SJSA1 (cell line): Measurements from ENCODE around the gene TGDS. TPM values are rescaled to one million over a fixed set of nuclear protein-coding genes. Genes with fewer than 3 reads are reported as not detected.

Source experiments
- DNase-seq, 2 experiments: peaks; one replicate each; pipeline ENCODE4 v3.0.0-alpha.2; 2015 to 2020; ENCODE audit warnings: low spot score in 2 of 2, low read depth in 1 of 2
- H3K27ac ChIP-seq: fragments of 250-450 bp; sonication (Bioruptor Pico); 2 replicates; pipeline ENCODE4 v1.5.1; 2020; ENCODE audit warnings: mild to moderate bottlenecking, moderate library complexity
- H3K27me3 ChIP-seq: fragments of 250-450 bp; sonication (Bioruptor Pico); replicated peaks from 2 replicates; pipeline ENCODE4 v1.5.1; 2020; ENCODE audit warnings: mild to moderate bottlenecking, moderate library complexity
- H3K36me3 ChIP-seq: fragments of 250-450 bp; sonication (Bioruptor Pico); 2 replicates; pipeline ENCODE4 v1.5.1; 2020; ENCODE audit warnings: mild to moderate bottlenecking
- H3K4me1 ChIP-seq: fragments of 250-450 bp; sonication (Bioruptor Pico); replicated peaks from 2 replicates; pipeline ENCODE4 v1.6.1; 2021; ENCODE audit warnings: mild to moderate bottlenecking
- H3K4me3 ChIP-seq: fragments of 250-450 bp; sonication (Bioruptor Pico); 2 replicates; pipeline ENCODE4 v1.5.1; 2020; ENCODE audit warnings: mild to moderate bottlenecking
- H3K9me3 ChIP-seq: fragments of 250-450 bp; sonication (Bioruptor Pico); replicated peaks from 2 replicates; pipeline ENCODE4 v1.5.1; 2020; ENCODE audit warnings: mild to moderate bottlenecking
- total RNA-seq: library from RNA; depleted of rRNA; stranded (reverse); fragments of >200 nt; shearing (Covaris generic); gene quantifications from 2 replicates; pipeline ENCODE4 v1.2.3, GENCODE V29; 2014

The TGDS gene
- total RNA-seq, 1 experiment from 2014 or later: 12.1 TPM

DNA sequence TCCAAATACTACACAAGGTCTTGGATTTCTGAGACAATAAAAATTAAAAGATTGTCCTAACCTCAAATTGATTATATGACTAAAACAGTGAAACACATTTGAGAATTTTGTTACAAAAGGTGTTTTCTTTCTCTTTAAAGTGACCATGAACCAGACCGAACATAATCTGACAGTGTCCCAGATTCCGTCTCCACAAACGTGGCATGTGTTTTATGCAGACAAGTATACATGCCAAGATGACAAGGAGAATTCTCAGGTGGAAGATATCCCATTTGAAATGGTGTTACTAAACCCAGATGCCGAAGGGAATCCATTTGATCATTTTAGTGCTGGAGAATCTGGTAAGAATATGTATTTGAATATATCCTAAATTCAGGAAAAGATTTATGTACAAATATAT is 16.1 kb upstream of the TGDS start:
- Histone ChIP-seq H3K27ac (no peak overlapping the region), H3K4me3 (no peak overlapping the region), H3K27me3 (no peaks in the 10 kb centered on the region), H3K9me3 (no peaks in the 10 kb centered on the region), H3K36me3 (peaks cover 38% of the 10 kb centered on the region), H3K4me1 (no peaks in the 10 kb centered on the region)
- DNase-seq: no peak

DNA sequence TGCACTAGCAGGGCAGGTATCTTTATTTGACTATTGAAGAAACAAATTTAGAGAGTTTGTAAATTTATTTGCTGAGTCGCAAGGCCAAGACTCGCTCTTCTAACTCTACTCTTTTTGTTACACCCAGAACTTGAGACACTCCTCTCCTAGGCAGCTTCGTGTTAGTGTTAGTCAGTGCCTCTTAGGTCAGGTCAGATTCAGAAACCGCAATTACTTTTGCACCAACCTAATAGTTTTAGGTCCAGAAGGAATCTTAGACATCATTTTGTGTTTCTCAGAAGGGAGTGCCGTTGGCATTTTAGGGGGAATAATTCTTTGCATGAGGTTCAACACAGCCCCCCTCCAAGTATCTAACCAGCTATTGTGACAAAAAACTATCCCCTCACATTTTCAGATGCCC is 14.5 kb upstream of the TGDS start:
- H3K27me3 ChIP-seq: no peaks in the 10 kb centered on the region
- no peak overlapping the region for H3K27ac ChIP-seq
- H3K9me3 ChIP-seq: no peaks in the 10 kb centered on the region
- no peak overlapping the region for H3K4me3 ChIP-seq
- peaks cover 44% of the 10 kb centered on the region for H3K36me3 ChIP-seq
- no peak for DNase-seq
- H3K4me1 ChIP-seq: no peaks in the 10 kb centered on the region

DNA sequence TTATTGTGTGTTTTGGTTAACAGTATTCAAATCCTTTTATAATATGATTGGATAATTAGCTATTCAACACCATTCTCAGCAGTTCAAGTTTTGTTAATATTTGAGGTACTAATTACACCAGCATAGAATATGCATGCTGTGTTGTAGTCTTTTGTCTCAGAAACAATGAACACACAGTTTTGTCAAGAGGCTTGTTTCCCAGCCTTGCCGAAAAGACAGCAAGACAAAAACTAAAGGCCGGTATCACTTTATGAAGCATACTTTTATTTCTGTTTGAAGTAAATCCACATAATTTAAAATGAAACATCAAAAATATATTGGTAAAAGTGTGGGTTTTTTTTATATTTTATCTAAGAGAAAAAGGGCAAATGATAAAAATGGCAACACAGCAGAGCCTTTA is 13.2 kb upstream of the TGDS start:
- Histone ChIP-seq H3K4me1 (no peaks in the 10 kb centered on the region), H3K27ac (no peak overlapping the region), H3K27me3 (no peaks in the 10 kb centered on the region), H3K36me3 (peaks cover 42% of the 10 kb centered on the region), H3K4me3 (no peak overlapping the region), H3K9me3 (no peaks in the 10 kb centered on the region)
- no peak for DNase-seq

GRCh38 chr13:94608586-94608985 is 12.6 kb upstream of the TGDS start:
- peaks cover 39% of the 10 kb centered on the region for H3K36me3 ChIP-seq

GRCh38 chr13:94607939-94608338 is 12.0 kb upstream of the TGDS start:
- H3K4me1 ChIP-seq: no peaks in the 10 kb centered on the region; the same call in 1 of the 2 replicates
- H3K4me3 ChIP-seq: no peak overlapping the region
- no peak for DNase-seq
- no peak overlapping the region for H3K27ac ChIP-seq
- H3K27me3 ChIP-seq: no peaks in the 10 kb centered on the region
- no peaks in the 10 kb centered on the region for H3K9me3 ChIP-seq
- H3K36me3 ChIP-seq: peaks cover 42% of the 10 kb centered on the region

More at GRCh38 chr13:94608586-94608985, 12.6 kb upstream of the TGDS start:
- H3K27ac ChIP-seq: no peak overlapping the region
- H3K4me1 ChIP-seq: no peaks in the 10 kb centered on the region
- H3K9me3 ChIP-seq: no peaks in the 10 kb centered on the region
- no peaks in the 10 kb centered on the region for H3K27me3 ChIP-seq
- H3K4me3 ChIP-seq: no peak overlapping the region
- DNase-seq: no peak

DNA sequence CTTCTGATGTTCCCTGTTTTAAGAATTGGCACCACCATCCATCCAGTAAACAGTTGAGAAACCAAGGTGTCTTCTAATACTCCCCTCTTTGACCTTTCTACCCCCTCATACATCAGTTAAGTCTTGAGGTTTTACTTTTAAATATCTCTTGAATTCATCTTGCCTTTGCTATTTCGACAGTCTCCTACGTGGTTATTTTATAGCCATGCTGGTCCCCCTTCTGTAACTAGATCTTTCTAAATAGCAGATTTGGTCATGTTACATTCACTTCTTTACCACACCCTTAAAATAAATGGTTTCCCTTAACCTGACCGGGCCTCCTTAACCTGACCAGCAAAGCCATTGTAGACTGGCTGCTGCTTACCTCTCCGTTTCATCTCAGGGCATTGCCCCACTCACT is 11.1 kb upstream of the TGDS start:
- H3K9me3 ChIP-seq: no peaks in the 10 kb centered on the region
- no peaks in the 10 kb centered on the region for H3K27me3 ChIP-seq
- no peak overlapping the region for H3K27ac ChIP-seq
- H3K36me3 ChIP-seq: peaks cover 42% of the 10 kb centered on the region
- DNase-seq: no peak
- no peak overlapping the region for H3K4me3 ChIP-seq
- peaks cover 4% of the 10 kb centered on the region; the same call in 1 of the 2 replicates for H3K4me1 ChIP-seq

- peaks cover 26% of the 10 kb centered on the region for H3K36me3 ChIP-seq
- no peak for DNase-seq
- no peak overlapping the region for H3K27ac ChIP-seq
- peaks cover 4% of the 10 kb centered on the region; the same call in 1 of the 2 replicates for H3K4me1 ChIP-seq
- no peaks in the 10 kb centered on the region for H3K27me3 ChIP-seq
- peak overlapping the region; percentile 73 for H3K4me3 ChIP-seq
- H3K9me3 ChIP-seq: peaks cover 3% of the 10 kb centered on the region; the same call in 1 of the 2 replicates
These were observed 6.5 kb upstream of the TGDS start for GRCh38 chr13:94602467-94602866.

- Histone ChIP-seq H3K27me3 (no peaks in the 10 kb centered on the region), H3K4me3 (peak within 1 kb of the TSS; percentile 73), H3K9me3 (peaks cover 3% of the 10 kb centered on the region; the same call in 1 of the 2 replicates), H3K4me1 (peaks cover 4% of the 10 kb centered on the region; the same call in 1 of the 2 replicates), H3K36me3 (peaks cover 20% of the 10 kb centered on the region), H3K27ac (peak within 1 kb of the TSS; percentile 36)
- peak; percentile 93 to 94 for DNase-seq
These were observed 5.8 kb upstream of the TGDS start, which contains the start of gene GPR180 for GRCh38 chr13:94601446-94602431. Gene GPR180 (plus strand): TSS chr13:94601857. CDS start chr13:94601928, 71 bp downstream.

- H3K27me3 ChIP-seq: no peaks in the 10 kb centered on the region
- no peak overlapping the region for H3K4me3 ChIP-seq
- peaks cover 9% of the 10 kb centered on the region for H3K4me1 ChIP-seq
- H3K27ac ChIP-seq: no peak overlapping the region
- H3K36me3 ChIP-seq: peaks cover 6% of the 10 kb centered on the region; the same call in 1 of the 2 replicates
- H3K9me3 ChIP-seq: peaks cover 3% of the 10 kb centered on the region; the same call in 1 of the 2 replicates
- no peak for DNase-seq
These were observed 3.9 kb upstream of the TGDS start for GRCh38 chr13:94599877-94600276.

DNA sequence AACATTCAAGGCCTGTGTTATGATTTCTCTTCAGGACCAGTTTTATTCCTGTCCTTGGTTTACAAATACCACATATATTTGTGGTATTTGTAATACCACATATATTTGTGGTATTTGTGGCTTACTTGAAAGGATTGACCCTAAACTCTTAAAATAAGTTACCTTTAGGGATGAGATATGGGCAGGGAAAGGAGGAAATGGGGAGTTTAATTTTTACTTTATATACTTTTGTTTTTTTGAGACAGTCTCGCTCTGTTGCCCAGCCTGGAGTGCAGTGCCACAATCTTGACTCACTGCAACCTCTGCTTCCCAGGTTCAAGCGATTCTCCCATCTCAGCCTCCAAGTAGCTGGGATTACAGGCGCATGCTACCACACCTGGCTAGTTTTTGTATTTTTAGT is 2.3 kb upstream of the TGDS start:
- H3K9me3 ChIP-seq: peaks cover 3% of the 10 kb centered on the region; the same call in 1 of the 2 replicates
- no peaks in the 10 kb centered on the region for H3K27me3 ChIP-seq
- peaks cover 13% of the 10 kb centered on the region for H3K4me1 ChIP-seq
- no peak overlapping the region for H3K4me3 ChIP-seq
- H3K27ac ChIP-seq: no peak overlapping the region
- DNase-seq: no peak
- peaks cover 5% of the 10 kb centered on the region; the same call in 1 of the 2 replicates for H3K36me3 ChIP-seq

DNA sequence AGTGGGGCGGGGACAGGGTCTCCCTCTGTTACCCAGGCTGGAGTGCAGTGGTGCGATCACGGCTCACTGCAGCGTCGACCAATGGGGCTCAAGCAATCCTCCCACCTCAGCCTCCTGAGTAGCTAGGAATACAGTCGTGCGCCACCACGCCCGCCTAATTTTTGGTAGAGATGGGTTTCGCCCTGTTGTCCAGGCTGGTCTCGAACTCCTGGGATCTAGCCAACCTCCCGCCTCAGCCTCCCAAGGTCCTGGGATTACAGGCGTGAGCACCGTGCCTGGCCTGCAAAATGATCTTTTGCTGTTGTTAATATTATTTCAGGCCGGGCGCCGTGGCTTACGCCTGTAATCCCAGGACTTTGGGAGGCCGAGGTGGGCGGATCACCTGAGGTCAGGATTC is 621 bp upstream of the TGDS start:
- Histone ChIP-seq H3K36me3 (peaks cover 13% of the 10 kb centered on the region), H3K27me3 (no peaks in the 10 kb centered on the region), H3K4me1 (peaks cover 9% of the 10 kb centered on the region), H3K4me3 (peak overlapping the region; percentile 61), H3K27ac (no peak overlapping the region), H3K9me3 (peaks cover 3% of the 10 kb centered on the region; the same call in 1 of the 2 replicates)
- no peak for DNase-seq

DNA sequence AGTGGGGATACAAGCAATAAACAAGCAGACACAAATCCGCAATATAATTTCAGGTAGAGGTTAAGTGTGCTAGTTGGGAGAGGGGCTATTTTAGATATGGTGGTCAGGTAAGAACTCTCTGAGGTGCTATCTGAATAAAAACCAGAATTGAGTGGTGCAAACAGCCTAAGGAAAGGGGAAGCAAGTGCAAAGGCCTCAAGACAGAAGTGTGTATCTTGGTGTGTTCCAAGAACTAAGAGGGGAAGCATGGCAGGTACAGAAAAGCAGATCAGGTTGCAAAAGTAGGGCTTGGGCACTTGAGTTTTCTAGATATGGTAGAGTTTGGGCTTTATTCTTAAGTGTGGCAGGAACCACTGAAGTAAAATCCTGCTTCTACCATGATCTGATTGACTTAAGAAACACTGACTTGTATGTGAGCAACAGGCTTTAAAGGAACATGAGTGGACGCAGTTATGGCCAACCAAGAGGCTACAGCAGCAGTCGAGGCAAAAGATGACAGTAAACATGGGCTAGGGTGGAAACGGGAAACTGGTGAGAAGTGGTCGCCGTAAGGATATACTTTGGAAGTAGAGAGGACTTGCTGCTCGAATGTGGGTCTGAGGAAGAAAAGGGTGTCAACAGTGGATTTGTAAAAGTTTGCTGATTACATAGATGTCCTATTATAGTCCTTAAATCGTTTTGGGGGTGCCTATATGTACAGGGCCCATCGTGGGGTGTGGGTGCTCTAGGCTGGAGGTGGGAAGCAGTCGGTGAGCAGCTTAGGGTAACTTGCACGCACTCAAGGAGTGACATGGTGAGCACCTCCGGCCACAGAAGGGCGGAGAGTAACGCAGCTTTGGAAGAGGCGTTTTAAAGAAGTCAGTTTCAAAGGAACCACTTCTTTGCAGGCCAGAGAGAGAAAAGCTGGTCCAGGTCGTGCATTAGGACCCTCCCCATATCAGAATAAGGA is 677 bp downstream of the TGDS start:
- peak overlapping the region; percentile 30; the same call in 1 of the 2 replicates for H3K27ac ChIP-seq
- no peaks in the 10 kb centered on the region for H3K27me3 ChIP-seq
- H3K9me3 ChIP-seq: no peaks in the 10 kb centered on the region
- peak overlapping the region; percentile 61 for H3K4me3 ChIP-seq
- H3K4me1 ChIP-seq: peaks cover 9% of the 10 kb centered on the region
- no peak for DNase-seq
- H3K36me3 ChIP-seq: peaks cover 23% of the 10 kb centered on the region

- peaks cover 9% of the 10 kb centered on the region for H3K4me1 ChIP-seq
- peaks cover 31% of the 10 kb centered on the region for H3K36me3 ChIP-seq
- no peak overlapping the region for H3K27ac ChIP-seq
- no peak for DNase-seq
- H3K4me3 ChIP-seq: no peak overlapping the region
- no peaks in the 10 kb centered on the region for H3K27me3 ChIP-seq
- no peaks in the 10 kb centered on the region for H3K9me3 ChIP-seq
These were observed 5.2 kb downstream of the TGDS start for GRCh38 chr13:94590744-94591143.
